HG02970 (cell line): Measurements from ENCODE around the gene C19orf47.

ENCODE experiments used
- ATAC-seq: cut with Tn5 transposase; IDR thresholded peaks from one replicate; pipeline ENCODE4 v1.9.1; 2021; ENCODE audit warnings: mild to moderate bottlenecking, moderate library complexity, moderate number of reproducible peaks; ENCODE audit not compliant: unreplicated experiment, low FRiP score

Gene C19orf47

DNA sequence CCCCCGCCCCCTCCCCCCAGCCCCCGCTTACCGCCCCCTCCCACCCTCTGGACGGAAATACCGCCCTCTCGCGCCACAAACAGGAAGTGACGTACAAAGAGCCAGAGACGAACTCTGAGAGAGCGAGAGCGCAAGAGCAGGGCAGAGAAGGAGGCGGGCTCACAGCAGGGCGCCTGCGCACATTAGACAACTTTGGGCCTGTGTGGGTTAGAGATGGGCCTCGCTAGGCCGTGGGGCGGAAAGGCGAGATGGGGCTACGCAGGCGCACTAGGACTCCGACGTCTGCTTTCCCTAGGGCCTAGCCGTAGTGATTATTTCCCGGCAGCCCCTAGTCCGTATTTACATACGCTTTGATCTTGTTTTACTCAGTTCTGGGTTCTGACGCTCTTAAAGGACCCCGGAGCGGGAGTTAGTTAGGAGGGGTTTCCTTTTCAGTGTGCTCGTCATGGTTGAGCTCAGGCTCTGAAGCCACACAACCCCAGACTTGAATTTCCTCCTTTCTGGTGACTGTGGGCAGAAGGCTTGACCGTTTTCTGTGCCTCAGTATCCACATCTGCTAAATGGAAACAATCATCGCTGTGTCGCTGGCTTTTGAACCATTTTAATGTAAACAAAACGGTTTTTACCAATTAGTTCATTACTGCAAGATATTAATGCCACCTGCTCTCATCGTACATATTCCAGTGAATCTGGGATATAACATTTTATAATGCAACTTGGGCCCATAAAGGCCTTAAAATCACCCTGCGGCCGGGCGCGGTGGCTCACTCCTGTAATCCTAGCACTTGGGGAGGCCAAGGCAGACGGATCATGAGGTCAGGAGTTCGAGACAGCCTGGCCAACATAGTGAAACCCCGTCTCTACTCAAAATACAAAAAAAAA lies 62.6 kb downstream of the C19orf47 start:
- peak; percentile 91 for ATAC-seq

DNA sequence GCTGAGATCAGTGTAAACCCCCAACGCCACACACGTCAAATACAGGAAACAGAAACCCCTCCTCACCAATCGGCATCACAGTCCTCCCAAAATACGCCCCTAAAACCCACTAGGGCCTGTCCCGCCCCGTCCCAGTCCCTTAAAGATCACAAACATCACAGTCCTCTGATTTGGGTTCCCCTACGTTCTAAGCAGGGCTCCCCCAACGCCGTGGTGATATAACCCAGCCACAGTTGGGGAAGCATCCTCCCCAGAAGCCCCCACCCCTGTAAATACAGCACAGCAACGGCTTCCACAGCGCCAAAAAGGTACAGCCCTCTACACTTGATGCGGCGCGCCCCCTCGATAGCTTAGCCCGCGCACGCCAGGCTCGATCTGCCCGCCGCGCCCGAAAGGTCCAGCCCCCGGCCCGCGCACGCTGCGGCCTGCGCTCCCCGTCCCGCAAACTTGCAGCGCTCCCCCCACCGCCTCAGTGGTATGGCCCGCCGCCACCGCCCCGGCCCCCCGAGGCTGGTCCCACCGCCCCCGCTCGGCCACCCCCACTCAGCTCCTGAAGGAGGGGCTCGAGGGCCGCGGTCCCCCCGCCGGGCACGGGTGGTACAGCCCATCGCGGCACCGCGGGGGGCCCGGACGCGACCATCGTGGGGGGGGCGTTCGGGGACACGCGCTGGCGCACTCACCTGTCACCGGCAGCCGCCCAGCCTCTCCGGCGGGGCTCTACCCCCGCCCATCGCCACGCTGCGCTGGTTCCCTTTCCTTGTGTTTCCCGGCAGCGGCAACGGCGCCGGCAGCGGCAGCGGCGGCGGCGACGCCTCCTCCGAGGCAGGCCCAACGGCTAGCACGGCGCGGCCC lies 63.5 kb downstream of the C19orf47 start, which contains the start of gene AKT2:
TSS of gene AKT2 (minus strand) at position 845 of the 852 bp plus-strand sequence. CDS start 20,078 bp downstream, outside the sequence.
- ATAC-seq: peak; percentile 36

DNA sequence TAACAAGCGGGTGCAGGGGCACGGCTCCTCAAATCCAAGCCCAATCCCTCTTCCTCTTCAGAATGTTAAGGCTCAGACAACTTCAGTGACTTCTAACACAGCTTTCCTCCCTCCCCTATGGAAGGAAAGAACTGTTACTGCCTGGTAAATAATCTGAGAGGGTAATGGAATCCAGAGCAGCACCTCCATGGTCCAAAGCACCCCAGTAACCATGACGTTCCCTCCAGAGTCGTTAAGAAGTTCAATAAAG lies 64.0 kb downstream of the C19orf47 start:
- no peak for ATAC-seq

DNA sequence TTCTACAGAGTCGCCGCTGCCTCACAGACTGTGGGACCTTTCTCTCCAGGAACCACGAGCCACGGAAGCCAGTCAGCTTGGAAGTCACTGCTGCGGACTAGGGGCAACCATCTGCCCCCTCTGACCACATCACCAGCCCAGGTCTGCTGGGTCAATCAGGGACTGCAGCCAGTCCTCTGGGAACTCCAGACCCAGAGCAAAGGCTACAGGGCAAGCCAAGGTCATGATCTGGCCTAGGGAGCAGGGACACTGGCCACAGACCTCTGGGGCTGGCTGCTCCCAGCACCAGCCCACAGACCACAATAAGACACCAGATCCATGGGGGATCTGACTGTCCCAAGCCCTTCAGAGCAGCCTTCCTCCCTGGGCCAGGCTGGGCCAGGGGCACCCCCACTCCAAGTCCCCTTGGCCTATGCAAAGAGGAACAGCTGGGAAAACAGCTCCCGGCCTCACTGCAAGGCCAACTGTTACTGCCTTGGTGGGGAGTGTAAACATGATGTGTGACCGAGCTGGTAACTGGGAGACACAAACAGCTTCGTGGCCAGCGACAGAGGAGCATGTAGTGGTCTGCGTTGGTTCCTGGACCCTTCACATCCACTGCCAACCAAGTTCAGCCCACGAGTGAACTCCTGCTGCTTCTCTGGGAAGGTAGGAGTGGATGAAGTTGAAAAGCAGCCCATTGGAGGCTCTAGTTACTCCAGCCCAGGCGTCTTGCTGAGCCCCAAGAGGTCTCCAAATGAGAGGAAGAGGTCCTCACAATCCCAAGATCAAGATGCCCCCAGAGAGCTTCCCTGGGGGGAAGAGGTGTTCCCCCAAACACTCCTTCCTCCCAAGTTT lies 64.6 kb downstream of the C19orf47 start:
- no peak for ATAC-seq

DNA sequence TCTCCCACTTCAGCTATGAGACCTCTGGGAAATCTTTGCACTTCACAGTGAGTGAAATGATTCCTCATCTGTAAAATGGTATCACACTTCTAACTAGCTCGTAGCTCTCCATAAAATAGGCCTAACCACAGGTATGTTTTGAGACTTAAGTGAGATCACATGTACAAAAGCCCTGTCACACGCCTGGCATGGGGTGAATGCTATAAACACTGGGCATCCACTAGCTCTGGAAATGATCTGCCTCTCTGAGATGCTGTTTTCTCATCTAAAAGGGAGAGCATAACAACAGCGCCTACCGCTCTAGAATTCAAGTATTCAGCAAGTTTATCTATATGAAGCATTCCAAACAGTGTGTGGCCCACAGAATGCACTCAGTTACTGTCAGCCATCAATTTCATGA lies 65.3 kb downstream of the C19orf47 start:
- ATAC-seq: no peak

DNA sequence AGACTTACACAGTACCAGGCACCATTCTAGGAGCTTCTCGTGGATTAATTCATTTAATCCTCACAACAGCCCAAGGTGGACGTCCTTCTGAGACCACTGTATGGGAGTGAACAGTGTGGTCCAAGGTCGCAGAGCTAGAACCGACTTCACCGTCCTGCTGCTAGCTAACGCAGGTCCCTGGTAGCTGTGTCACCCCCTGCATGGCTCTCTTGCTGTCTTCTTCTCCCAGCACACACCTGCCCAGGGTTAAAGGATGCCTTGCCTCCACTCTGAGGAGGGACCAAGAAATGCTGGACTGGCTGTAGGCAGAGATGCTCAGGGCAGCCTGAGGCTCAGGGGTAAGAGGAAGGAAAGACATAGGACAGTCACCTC lies 66.0 kb downstream of the C19orf47 start:
- ATAC-seq: no peak

DNA sequence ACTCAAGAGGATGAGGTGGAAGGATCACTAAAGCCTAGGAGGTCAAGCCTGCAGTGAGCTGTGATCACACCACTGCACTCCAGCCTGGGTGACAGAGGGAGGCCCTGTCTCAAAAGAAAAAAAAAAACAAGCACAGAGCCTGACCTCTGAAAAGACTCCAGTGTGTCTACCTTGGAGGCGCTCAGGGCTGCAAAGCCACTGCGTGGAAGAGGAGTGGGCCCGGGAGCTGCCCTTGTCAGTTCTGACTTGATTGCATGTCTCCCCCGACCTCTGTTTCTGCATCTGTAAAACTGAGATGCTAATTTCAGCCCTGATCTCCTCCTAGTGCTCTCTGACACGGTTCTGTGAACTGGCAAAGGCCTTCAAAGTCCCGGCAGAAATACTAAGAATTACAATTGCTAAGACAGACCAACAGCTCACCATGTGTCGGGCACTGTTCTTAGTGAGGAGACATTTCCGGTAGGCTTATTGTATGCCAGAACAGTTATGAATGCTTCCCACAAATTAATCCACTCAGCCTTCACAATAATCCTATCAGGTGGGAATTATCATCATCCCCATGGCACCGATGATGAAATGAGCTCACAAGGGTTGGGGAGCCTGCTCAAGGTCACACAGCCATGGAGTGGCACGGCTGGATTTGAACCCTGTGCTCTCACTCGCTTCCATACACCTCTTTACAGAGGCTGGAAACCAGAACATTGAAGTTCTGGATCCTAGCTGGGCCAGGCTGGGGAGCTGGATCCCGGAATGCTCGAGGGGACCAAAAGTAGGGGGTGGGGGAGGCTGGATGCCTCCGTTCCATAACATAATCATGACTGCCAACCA lies 66.6 kb downstream of the C19orf47 start:
- ATAC-seq: no peak

DNA sequence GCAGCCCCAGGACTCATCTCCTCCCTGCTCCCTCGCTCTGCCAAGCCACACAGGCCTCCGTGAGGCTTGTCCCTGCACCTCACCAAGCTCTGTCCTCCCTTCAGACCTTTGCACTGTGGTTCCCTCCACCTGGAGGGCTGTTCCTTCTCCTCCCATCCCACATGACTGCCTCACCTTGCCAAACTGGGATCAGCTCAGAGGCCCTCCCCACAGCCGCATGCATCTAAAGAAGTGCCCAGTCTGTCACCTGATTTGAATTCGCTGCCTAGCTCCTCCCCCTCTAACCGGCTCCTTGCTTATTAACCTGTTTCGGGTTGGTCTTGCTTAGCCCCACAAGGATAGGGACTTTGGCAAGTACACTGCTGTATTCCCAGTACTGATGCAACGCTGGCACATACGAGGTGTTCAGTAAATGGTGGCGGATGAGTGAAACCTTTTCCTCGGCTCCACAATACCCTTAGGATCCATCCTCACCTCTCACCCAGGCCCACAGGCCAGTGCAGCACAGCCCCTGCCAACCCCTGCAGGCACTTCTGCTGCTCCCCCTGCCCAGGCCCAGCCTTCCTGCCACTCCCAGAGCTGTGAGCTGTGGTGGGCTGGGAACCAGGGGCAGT lies 67.5 kb downstream of the C19orf47 start:
- ATAC-seq: no peak

DNA sequence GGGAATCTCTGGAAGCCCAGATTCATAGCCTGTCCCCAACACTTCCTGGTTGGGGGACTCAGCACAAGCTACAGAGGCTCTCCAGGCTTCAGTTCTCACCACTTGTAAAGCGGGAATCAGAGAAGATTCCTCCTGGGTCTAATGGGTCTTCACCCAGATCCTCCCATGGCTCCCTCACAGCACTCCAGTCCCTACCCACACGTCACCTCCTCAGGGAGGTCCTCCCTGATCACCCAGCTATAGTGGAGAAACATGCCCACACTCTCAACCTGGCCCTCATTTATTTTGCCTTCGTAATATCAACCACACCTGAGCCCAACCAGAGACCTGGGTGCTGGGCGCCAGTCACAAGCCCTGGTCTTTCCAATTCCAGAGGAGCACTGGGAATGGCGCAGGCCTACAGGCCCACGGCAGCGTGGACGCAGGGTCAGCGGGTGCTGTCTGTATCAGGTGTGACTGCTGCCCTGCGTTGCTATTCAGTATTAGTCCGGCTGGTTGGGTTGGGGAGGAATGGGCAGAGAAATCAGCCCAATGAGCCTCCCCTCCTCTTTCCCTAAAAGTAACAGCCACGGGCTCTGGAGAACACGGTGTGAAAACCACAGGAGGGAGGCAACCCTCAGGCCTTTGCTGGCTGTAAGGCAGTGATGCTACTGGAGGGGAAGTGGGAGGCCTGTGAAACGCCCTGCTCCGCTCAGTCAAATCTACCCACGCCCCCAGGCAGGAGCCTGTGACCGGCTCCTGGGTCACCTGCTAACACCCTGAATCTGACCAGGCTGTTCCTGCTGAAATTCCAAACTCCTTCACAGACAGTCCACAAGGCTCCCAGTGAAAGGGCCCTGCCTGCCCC lies 68.2 kb downstream of the C19orf47 start:
- ATAC-seq: no peak

DNA sequence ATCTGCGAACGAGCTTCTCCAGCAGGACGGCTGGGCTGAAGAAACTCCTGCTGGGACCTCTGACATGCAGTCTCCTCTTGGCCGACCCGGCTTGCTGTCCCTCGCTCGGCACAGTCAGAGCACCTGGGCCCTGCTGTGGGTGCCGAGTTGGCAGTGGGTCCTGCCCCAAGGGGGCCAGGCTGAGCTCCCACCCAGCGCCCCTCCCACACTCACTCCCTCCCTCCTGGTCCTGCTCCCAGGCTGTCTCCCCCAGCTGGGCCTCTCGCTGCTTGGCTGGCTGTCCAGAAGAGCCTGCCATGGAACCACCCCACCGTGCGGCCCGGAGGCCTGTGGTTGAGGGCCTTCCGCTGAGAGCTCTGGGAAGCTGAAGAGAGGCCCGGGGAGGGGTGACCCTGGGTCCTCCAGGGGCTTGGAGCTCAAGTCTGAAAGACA lies 69.1 kb downstream of the C19orf47 start:
- ATAC-seq: no peak

DNA sequence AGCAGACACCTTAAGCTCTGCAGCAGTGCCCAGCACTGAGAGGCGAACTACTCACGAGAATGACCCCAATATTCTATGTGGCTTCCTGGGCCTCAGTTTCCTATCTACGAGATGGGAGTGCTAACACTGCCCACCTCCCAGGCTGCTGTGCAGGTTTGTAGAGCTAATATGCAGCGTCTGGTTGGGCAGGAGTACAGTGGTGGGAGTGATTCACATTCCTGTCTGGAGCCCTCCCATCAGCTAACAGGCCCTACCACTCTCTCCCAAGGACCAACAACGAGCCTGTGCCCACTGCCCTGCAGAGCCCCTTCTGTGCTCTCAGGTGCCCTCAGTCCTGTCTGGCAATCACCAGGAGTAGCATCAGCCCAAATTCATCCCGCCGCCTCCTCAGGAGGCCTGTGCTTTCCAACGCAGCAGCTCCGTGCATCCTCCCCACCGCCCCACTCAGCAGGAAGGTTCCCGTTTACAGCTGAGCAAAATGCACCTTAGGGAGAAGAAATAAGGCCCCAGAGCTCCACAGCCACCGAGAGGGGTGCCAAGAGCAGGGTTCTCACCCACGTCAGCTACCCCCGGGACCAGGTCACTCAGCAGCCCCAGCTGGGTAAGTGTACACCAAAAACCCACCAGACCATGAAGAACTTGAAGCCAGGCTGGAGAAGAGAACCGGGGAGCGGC lies 69.7 kb downstream of the C19orf47 start:
- no peak for ATAC-seq

DNA sequence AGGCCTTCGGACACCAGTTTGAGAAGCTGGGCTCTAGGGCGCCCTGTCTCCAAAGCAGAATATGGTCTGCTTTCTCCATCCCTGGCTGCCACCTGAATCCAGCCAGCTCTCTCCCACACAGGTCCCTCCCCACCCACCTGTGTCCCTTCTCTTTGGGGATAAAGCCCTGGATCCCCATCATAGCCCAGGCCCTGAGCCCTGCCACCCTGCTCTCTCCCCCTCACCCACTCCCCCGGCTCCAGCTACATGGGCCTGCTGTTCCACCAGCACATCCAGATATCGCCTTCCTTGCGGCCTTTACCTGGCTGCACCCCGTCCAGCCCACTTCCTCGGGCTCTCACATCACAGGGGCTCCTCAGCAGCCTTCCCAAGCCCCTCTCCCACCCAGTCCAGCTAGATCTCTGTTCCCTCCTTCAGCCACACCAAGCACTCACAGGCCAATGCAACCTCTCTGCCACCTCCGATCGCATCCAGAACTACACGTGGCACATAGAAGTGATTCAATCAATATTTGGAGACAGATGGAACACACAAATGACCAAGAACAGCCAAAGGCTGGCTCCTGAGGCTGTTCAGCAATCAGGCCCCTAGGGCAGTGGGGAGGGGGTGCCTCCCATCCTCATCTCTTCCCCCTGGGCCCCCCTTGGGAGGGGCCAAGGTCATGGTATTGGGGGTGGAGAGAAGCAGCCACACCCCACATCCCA lies 70.7 kb downstream of the C19orf47 start:
- ATAC-seq: no peak

DNA sequence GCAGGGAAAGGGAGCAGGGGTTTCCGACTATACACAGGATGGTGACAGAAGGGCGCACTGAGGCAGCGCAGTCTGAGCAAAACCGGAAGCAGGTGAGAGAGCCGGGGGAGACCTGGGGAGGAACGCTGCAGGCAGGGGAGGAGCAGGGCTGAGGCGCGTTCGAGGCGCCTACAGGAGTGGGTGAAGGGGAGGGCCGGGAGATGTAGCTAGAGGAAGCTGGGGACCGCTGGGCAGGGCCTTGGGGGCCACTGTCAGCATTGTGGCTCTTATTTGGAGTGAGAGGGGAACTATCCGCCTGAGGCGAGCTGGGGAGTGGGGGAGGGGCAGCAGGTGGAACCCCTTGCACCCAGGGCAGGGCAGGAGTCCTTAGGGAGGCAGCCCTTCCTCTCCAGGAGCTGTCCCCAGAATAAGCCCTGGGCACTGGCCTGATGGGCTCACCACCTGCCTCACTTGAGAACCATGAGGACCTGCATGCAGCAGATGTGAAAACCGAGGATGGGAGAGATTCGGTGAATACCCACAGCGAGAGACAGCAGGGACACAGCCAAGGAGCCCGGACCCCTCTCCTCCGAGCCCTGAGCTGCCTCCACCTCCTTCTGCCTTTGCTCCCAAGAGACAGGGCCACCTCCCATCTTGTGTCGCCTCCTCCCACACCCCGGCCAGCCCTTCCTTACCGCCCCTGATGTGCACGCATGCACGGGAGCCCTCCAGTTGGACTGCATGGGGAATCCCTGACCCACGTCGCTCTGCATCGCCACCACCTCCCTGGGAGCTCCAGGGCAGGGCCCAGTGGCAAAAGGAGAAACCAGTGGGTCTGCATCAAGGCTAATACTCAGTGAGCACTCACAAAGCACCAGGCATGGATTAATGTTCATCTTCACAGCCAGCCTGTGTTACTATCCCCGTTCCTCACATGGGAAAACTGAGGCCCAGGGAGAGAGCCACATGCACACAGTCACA lies 73.3 kb downstream of the C19orf47 start:
- no peak for ATAC-seq

DNA sequence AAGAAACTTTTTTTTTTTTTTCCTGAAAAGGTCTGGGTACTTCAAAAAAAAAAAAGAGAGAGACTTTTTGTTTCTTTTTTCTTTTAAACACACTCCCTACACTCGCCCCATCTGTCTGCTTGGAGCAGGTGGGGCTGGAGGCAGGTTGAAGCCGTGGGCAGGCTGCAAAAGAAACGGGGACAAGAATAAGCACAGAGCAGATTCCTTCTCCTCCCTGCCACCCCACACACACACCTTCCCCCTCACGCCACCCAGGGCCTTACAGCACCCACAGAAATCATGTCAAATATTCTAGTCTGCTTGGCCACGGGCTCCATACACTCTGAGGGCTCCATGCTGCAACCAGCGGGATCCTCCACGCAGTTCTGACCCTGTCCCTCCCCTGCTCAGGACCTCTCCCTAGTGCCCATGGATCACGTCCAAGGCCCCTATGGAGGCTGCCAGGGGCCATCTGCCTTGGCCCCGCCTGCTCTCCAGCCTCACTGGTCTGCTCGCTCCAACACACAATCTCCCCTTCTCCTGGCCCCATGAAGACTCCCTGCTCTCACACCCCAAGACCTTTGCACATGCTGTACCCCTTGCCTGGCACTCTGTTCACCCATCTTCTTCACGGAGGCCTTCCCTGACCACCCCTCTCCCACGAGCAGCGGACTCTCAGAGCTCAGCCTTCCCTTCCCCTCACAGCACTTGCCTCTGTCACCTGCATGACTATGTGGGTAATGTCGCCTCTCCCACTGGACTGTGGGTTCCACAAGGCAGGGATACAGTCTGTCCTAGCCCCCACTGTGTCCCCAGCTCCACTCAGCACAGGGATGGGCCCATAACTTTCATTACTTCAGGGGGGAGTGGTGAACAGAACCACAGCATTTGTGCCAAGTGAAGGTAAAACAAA lies 74.5 kb downstream of the C19orf47 start:
- no peak for ATAC-seq

DNA sequence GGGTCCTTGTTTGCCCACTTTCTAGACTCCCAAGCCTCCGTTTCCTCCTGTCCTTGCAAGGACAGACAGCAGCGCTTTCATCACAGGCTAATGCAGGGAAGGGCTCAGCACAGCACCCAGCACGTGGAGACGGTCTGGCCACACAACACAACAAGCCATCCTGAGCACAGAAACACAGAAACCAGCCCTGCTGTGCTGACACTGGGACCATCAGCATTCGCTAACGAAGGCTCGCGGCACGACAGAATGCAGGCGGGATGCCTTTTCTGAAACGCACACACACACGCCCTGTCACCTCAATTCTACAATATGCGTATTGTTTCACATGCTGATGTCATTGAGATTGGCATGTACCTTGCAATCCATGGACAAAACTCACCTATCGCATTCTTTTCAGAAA lies 75.9 kb downstream of the C19orf47 start:
- ATAC-seq: no peak
